Measurements from ENCODE around the gene RGS6.

The RGS6 gene

DNA sequence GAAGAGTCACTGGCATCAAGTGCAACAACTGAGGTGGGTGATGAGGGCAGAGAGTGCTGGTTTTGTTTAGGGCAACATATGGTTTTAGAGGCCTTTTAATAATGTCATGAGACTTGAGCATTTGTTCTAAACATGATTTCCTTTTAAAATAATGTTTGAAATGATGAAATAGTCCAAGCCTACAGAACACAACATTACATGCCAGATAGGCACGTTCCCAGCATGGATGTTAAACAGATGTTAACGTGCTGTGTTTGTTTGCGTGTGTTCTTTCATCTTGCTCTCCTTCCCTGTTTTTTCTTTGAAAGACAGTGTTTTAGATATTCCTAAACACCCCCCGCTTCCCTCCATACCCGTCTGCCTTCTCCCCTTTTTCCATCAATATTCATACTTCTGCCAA lies 82.3 kb downstream of the RGS6 start:
- no peaks in the 10 kb centered on the region for H3K27me3 ChIP-seq (ENCODE audit: insufficient read depth, low read length)
- no peaks in the 10 kb centered on the region for H3K79me2 ChIP-seq (ENCODE audit: control insufficient read depth, insufficient read depth, low read length, unreplicated experiment)
- no peaks in the 10 kb centered on the region for H3K4me1 ChIP-seq (ENCODE audit: control insufficient read depth, insufficient read depth, low read length, unreplicated experiment)
- no peak overlapping the region for H2AFZ ChIP-seq (ENCODE audit: low read length, unreplicated experiment)
- no peak overlapping the region for H3K27ac ChIP-seq (ENCODE audit: low read depth, low read length)
- no peaks in the 10 kb centered on the region for H3K36me3 ChIP-seq (ENCODE audit: insufficient read depth, low read length)
- no peak overlapping the region for H3K4me3 ChIP-seq (ENCODE audit: low read depth, low read length)

DNA sequence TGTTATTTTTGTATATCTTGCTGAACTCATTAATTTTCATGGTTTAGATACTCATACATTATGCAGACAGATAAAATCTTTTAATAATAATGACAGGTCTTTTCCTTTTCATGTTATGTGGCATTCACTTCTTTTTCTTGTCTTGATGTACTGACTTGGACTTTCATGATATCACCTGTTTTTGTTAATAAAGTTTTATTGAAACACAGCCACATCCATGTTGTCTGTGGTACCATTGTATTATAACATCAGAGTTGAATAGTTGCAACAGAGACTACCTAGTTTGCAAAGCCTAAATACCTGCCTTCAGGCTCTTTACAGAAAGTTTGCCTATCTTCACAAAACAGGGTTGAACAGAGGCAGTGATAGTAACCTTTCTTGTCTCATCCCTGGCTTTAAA lies 85.1 kb downstream of the RGS6 start:
- no peak overlapping the region for H3K27ac ChIP-seq (ENCODE audit: low read depth, low read length)
- no peaks in the 10 kb centered on the region for H3K79me2 ChIP-seq (ENCODE audit: control insufficient read depth, insufficient read depth, low read length, unreplicated experiment)
- no peaks in the 10 kb centered on the region for H3K36me3 ChIP-seq (ENCODE audit: insufficient read depth, low read length)
- H3K4me1 ChIP-seq (ENCODE audit: control insufficient read depth, insufficient read depth, low read length, unreplicated experiment): no peaks in the 10 kb centered on the region
- H3K27me3 ChIP-seq (ENCODE audit: insufficient read depth, low read length): no peaks in the 10 kb centered on the region
- no peak overlapping the region for H2AFZ ChIP-seq (ENCODE audit: low read length, unreplicated experiment)
- H3K4me3 ChIP-seq (ENCODE audit: low read depth, low read length): no peak overlapping the region

DNA sequence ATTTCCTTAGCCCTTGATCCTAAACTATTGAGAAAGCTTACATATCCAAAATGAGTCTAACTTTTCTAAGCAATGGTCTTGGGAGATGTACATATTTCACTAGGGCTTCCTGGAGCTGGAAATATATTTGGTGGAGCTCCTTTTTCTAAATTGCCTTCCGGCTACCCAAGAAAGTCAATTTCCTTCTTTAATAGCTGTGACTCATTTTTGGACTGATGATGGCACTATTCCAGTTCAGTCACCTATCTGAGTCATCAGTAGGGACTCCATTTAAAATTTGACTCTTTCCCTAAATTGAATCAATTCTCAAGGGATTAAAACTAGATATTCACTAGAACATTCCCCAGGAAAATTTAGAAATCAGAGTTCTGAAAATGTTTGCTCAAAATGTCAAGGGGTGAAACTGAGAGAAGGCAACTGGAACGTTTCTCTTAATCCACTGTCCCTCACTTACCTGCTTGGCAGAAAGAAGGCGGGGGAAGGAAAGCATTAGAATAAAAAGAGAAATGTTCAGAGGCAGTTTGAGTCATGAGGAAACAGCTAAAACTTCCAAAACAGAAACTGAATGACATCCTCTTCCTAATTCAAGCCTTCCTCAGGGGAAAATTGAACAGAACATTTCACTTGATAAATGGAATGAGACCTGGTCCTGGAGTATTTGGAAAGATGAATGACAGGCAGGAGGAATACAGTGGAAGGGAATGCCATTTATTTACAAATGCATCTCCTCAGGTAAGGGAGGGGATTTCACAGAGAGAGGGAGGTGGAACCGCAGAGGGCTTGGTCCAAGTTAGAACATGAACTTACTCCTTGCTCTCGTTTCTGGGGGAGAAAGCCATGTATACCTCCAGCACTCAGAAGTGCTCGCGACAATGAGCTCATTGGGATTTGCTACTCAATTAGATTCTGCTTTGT lies 91.2 kb downstream of the RGS6 start:
- no peak overlapping the region for H3K4me3 ChIP-seq (ENCODE audit: low read depth, low read length)
- H3K36me3 ChIP-seq (ENCODE audit: insufficient read depth, low read length): no peaks in the 10 kb centered on the region
- no peaks in the 10 kb centered on the region for H3K27me3 ChIP-seq (ENCODE audit: insufficient read depth, low read length)
- H3K4me1 ChIP-seq (ENCODE audit: control insufficient read depth, insufficient read depth, low read length, unreplicated experiment): no peaks in the 10 kb centered on the region
- H2AFZ ChIP-seq (ENCODE audit: low read length, unreplicated experiment): no peak overlapping the region
- no peaks in the 10 kb centered on the region for H3K79me2 ChIP-seq (ENCODE audit: control insufficient read depth, insufficient read depth, low read length, unreplicated experiment)
- no peak overlapping the region for H3K27ac ChIP-seq (ENCODE audit: low read depth, low read length)

DNA sequence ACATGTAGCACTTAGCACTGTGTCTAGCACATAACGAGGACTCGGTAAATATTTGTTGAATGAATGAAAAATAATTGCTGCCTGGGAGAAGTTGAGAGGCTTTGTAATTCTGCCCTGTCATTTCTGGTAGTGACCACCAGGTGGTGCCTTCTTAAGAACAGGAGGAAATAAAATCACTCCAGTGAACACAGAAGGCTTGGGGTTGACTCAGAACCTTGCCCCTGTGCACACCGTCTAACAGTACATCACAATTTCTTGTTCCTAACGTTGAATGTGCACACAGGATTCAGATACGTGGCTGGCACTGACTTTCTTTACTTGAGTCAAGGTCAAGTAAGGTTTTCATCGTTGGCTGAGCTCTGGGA lies 91.8 kb downstream of the RGS6 start:
- Histone ChIP-seq H3K4me1 (ENCODE audit: control insufficient read depth, insufficient read depth, low read length, unreplicated experiment) (no peaks in the 10 kb centered on the region), H3K36me3 (ENCODE audit: insufficient read depth, low read length) (no peaks in the 10 kb centered on the region), H3K27me3 (ENCODE audit: insufficient read depth, low read length) (no peaks in the 10 kb centered on the region), H2AFZ (ENCODE audit: low read length, unreplicated experiment) (no peak overlapping the region), H3K4me3 (ENCODE audit: low read depth, low read length) (no peak overlapping the region), H3K79me2 (ENCODE audit: control insufficient read depth, insufficient read depth, low read length, unreplicated experiment) (no peaks in the 10 kb centered on the region), H3K27ac (ENCODE audit: low read depth, low read length) (no peak overlapping the region)

DNA sequence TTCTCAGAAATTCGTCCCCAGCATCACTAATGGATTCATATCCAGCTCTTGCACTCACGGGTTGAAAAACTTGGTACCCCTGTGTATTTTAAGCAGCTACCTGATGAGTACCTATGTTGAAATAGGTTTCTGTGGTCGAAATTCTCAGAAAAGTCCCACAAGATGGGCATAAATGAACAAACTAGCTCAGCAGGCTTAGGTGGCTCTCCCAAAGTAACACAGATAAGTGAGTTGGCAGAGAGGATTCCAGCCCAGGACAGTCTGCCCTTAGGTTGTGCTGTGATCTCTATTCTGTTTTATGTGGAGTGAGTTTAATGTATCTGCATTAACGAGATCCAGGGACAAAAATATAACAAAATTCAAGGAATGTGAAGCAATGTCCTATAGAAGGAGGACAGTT lies 92.3 kb downstream of the RGS6 start:
- Histone ChIP-seq H3K27me3 (ENCODE audit: insufficient read depth, low read length) (no peaks in the 10 kb centered on the region), H3K4me3 (ENCODE audit: low read depth, low read length) (no peak overlapping the region), H3K27ac (ENCODE audit: low read depth, low read length) (no peak overlapping the region), H3K79me2 (ENCODE audit: control insufficient read depth, insufficient read depth, low read length, unreplicated experiment) (no peaks in the 10 kb centered on the region), H3K36me3 (ENCODE audit: insufficient read depth, low read length) (no peaks in the 10 kb centered on the region), H2AFZ (ENCODE audit: low read length, unreplicated experiment) (no peak overlapping the region), H3K4me1 (ENCODE audit: control insufficient read depth, insufficient read depth, low read length, unreplicated experiment) (no peaks in the 10 kb centered on the region)

DNA sequence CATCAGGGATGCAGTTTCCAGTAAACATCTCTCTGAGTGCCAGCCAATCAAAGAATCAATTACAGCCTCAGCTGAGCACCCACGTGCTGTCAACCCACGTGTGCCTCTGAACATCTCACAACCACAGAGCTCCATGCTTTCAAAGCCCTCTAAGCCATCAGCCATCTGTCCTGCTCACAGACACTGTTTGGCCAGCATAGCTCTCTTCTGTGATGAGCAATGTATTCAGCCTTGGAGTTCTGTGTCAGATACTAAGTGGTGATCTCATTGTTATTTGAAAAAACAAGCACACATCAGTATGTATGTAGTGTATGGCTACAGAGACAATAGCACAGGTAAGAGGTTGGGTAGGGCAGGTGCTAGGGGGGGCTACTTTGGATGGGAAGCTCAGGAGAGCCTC lies 94.3 kb downstream of the RGS6 start:
- Histone ChIP-seq H3K27ac (ENCODE audit: low read depth, low read length) (no peak overlapping the region), H3K27me3 (ENCODE audit: insufficient read depth, low read length) (no peaks in the 10 kb centered on the region), H3K79me2 (ENCODE audit: control insufficient read depth, insufficient read depth, low read length, unreplicated experiment) (no peaks in the 10 kb centered on the region), H3K4me1 (ENCODE audit: control insufficient read depth, insufficient read depth, low read length, unreplicated experiment) (no peaks in the 10 kb centered on the region), H2AFZ (ENCODE audit: low read length, unreplicated experiment) (no peak overlapping the region), H3K4me3 (ENCODE audit: low read depth, low read length) (no peak overlapping the region), H3K36me3 (ENCODE audit: insufficient read depth, low read length) (no peaks in the 10 kb centered on the region)

DNA sequence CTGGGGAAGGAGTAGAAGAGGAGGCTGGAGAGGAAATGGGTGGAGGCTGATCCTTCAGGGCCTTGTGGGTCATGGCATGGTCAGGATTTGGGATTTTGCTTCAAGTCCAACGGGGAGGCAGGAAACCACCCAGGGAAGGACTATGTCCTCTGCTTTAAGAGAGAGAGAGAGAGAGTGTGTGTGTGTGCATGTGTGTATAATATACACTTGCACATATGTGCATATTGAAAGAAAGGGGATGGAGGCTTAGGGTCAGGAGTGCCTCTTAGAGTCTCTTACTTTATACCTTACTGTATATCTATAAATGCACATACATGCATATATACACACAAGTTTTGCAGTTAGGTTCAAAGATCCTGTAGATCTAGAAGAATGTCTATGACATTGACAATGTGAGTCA lies 94.8 kb downstream of the RGS6 start:
- H3K4me3 ChIP-seq (ENCODE audit: low read depth, low read length): no peak overlapping the region
- H3K36me3 ChIP-seq (ENCODE audit: insufficient read depth, low read length): no peaks in the 10 kb centered on the region
- H3K4me1 ChIP-seq (ENCODE audit: control insufficient read depth, insufficient read depth, low read length, unreplicated experiment): no peaks in the 10 kb centered on the region
- H3K27me3 ChIP-seq (ENCODE audit: insufficient read depth, low read length): no peaks in the 10 kb centered on the region
- H3K27ac ChIP-seq (ENCODE audit: low read depth, low read length): no peak overlapping the region
- H3K79me2 ChIP-seq (ENCODE audit: control insufficient read depth, insufficient read depth, low read length, unreplicated experiment): no peaks in the 10 kb centered on the region
- H2AFZ ChIP-seq (ENCODE audit: low read length, unreplicated experiment): no peak overlapping the region

DNA sequence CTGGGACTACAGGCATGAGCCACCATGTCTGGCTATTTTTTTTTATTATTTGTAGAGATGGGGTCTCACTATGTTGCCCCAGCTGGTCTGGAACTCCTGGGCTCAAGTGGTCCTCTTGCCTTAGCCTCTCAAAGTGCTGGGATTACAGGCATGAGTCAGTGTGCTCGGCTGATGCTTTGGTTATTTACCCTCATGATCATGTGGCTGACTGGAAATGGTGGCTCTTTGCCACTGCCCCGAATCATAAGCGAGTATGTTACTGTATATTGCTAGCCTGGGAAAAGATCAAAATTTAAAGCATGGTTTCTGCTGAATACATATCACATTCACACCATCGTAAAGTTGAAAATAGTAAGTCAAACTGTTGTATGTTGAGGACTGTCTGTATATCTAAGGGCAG lies 101.1 kb downstream of the RGS6 start:
- Histone ChIP-seq H3K27me3 (ENCODE audit: insufficient read depth, low read length) (no peaks in the 10 kb centered on the region), H2AFZ (ENCODE audit: low read length, unreplicated experiment) (no peak overlapping the region), H3K27ac (ENCODE audit: low read depth, low read length) (no peak overlapping the region)

DNA sequence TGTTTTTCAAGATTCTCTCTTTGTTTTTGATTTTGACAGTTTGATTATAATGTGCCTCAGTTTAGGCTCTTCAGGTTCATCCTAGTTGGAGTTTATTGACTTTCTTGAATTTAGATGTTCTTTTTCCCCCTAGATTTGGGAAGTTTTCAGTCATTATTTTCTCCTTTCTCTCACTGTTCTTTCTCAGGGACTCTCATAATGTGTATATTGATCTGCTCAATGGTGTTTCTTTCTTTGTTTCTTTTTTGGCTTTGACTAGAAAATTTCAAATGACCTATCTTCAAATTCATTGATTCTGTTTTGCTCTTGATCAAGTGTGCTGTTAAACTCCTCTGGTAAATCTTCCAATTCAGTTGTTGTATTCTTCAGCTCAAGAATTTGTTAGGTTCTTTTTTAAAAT lies 108.3 kb downstream of the RGS6 start:
- no peak overlapping the region for H3K4me3 ChIP-seq (ENCODE audit: low read depth, low read length)
- no peak overlapping the region for H3K27ac ChIP-seq (ENCODE audit: low read depth, low read length)
- H3K79me2 ChIP-seq (ENCODE audit: control insufficient read depth, insufficient read depth, low read length, unreplicated experiment): no peaks in the 10 kb centered on the region
- no peak overlapping the region for H2AFZ ChIP-seq (ENCODE audit: low read length, unreplicated experiment)
- no peaks in the 10 kb centered on the region for H3K27me3 ChIP-seq (ENCODE audit: insufficient read depth, low read length)
- H3K36me3 ChIP-seq (ENCODE audit: insufficient read depth, low read length): no peaks in the 10 kb centered on the region
- H3K4me1 ChIP-seq (ENCODE audit: control insufficient read depth, insufficient read depth, low read length, unreplicated experiment): no peaks in the 10 kb centered on the region

More for the DNA sequence above, 101.1 kb downstream of the RGS6 start:
- H3K36me3 ChIP-seq (ENCODE audit: insufficient read depth, low read length): no peaks in the 10 kb centered on the region
- H3K4me3 ChIP-seq (ENCODE audit: low read depth, low read length): no peak overlapping the region
- H3K79me2 ChIP-seq (ENCODE audit: control insufficient read depth, insufficient read depth, low read length, unreplicated experiment): no peaks in the 10 kb centered on the region
- H3K4me1 ChIP-seq (ENCODE audit: control insufficient read depth, insufficient read depth, low read length, unreplicated experiment): no peaks in the 10 kb centered on the region

DNA sequence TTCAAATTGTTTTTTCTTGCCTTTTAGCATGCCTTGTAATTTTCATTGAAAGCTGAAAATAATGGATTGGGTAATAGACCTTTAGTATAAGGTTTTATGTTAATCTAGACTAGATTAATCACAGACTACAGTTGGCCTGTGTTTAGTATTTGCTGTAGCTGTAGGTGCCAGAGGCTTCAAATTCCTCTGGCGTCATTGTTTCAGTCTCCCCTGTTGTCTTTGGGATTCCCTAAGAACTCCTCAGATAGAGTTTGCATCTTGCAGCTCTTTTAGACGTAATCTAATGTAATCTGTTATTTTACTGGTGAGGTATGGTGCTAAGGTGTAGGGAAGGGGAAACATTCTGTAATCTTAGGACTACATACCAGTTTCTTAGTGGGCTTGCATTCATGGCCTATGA lies 113.0 kb downstream of the RGS6 start:
- Histone ChIP-seq H3K27ac (ENCODE audit: low read depth, low read length) (no peak overlapping the region), H3K4me3 (ENCODE audit: low read depth, low read length) (no peak overlapping the region), H3K27me3 (ENCODE audit: insufficient read depth, low read length) (no peaks in the 10 kb centered on the region), H2AFZ (ENCODE audit: low read length, unreplicated experiment) (no peak overlapping the region), H3K36me3 (ENCODE audit: insufficient read depth, low read length) (no peaks in the 10 kb centered on the region), H3K4me1 (ENCODE audit: control insufficient read depth, insufficient read depth, low read length, unreplicated experiment) (no peaks in the 10 kb centered on the region), H3K79me2 (ENCODE audit: control insufficient read depth, insufficient read depth, low read length, unreplicated experiment) (no peaks in the 10 kb centered on the region)

DNA sequence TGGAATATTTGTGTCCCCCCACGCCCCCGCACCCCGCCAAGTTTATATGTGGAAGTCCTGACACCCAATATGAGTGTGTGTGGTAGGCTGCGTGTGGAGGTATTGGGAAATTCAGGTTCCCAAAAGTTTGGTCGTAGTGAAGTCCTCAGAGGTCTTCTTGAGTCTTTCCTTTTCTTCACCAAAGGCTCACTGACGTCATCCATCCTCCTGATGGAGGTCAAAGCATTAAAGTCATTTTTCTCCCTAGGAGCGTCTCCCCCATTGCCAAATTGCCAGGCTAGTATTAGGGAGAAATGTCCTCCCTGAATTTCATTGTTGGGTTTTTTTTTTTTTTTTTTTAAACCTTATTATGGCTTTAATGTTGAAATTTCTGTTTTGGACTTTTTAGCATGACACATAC lies 113.7 kb downstream of the RGS6 start:
- H3K4me3 ChIP-seq (ENCODE audit: low read depth, low read length): no peak overlapping the region
- H3K4me1 ChIP-seq (ENCODE audit: control insufficient read depth, insufficient read depth, low read length, unreplicated experiment): no peaks in the 10 kb centered on the region
- no peaks in the 10 kb centered on the region for H3K27me3 ChIP-seq (ENCODE audit: insufficient read depth, low read length)
- H3K27ac ChIP-seq (ENCODE audit: low read depth, low read length): no peak overlapping the region
- H3K36me3 ChIP-seq (ENCODE audit: insufficient read depth, low read length): no peaks in the 10 kb centered on the region
- H3K79me2 ChIP-seq (ENCODE audit: control insufficient read depth, insufficient read depth, low read length, unreplicated experiment): no peaks in the 10 kb centered on the region
- H2AFZ ChIP-seq (ENCODE audit: low read length, unreplicated experiment): no peak overlapping the region

All from ACC112 (cell line).